ENCODE data around the gene NEK6.

The NEK6 gene

GRCh38 chr9:124377551-124378406 lies 120.0 kb downstream of the NEK6 start:
- TF ChIP-seq CTCF (IDR thresholded peaks at IDR 0.05; ENCODE audit: borderline replicate concordance, extremely low read depth, low read length, poor library complexity, severe bottlenecking) (no peak), EZH2 (IDR thresholded peaks at IDR 0.05; ENCODE audit: borderline replicate concordance, low read depth, low read length, severe bottlenecking) (no peak)
- DNase-seq (no peak), ATAC-seq (ENCODE audit: insufficient read depth, low read depth) (no peak)
- Histone ChIP-seq H3K4me3 (ENCODE audit: low read depth in 1 of 2, low read length in 2 of 2) (no peak overlapping the region), H4K20me1 (ENCODE audit: insufficient read depth, low read length) (peaks cover 27% of the 10 kb centered on the region; the same call in 1 of the 2 replicates), H3K36me3 (ENCODE audit: insufficient read depth, low read length) (peaks cover 38% of the 10 kb centered on the region), H3K4me1 (ENCODE audit: insufficient read depth, low read length) (no peaks in the 10 kb centered on the region), H3K9ac (ENCODE audit: low read depth, low read length) (no peak overlapping the region), H3K27me3 (ENCODE audit: insufficient read depth, low read length, poor library complexity) (no peaks in the 10 kb centered on the region), H3K27ac (ENCODE audit: low read length) (no peak overlapping the region), H3K4me2 (ENCODE audit: insufficient read depth, low read length) (no peak overlapping the region), H3K79me2 (ENCODE audit: insufficient read depth, low read length) (peaks cover 57% of the 10 kb centered on the region), H3K9me3 (ENCODE audit: insufficient read depth, low read length, severe bottlenecking) (no peaks in the 10 kb centered on the region), H2AFZ (ENCODE audit: low read depth, low read length) (no peak overlapping the region)

- Histone ChIP-seq H3K4me2 (ENCODE audit: insufficient read depth, low read length) (no peak overlapping the region), H3K9ac (ENCODE audit: low read depth, low read length) (no peak overlapping the region), H3K4me1 (ENCODE audit: insufficient read depth, low read length) (no peaks in the 10 kb centered on the region), H4K20me1 (ENCODE audit: insufficient read depth, low read length) (peaks cover 43% of the 10 kb centered on the region; the same call in 1 of the 2 replicates), H3K27ac (ENCODE audit: low read length) (no peak overlapping the region), H3K36me3 (ENCODE audit: insufficient read depth, low read length) (peaks cover 47% of the 10 kb centered on the region), H3K4me3 (ENCODE audit: low read depth in 1 of 2, low read length in 2 of 2) (no peak overlapping the region), H2AFZ (ENCODE audit: low read depth, low read length) (no peak overlapping the region), H3K79me2 (ENCODE audit: insufficient read depth, low read length) (peaks cover 43% of the 10 kb centered on the region), H3K27me3 (ENCODE audit: insufficient read depth, low read length, poor library complexity) (no peaks in the 10 kb centered on the region), H3K9me3 (ENCODE audit: insufficient read depth, low read length, severe bottlenecking) (no peaks in the 10 kb centered on the region)
- ATAC-seq (ENCODE audit: insufficient read depth, low read depth), result no peak
- no peak for TF ChIP-seq EZH2 (IDR thresholded peaks at IDR 0.05; ENCODE audit: borderline replicate concordance, low read depth, low read length, severe bottlenecking)
- no peak for TF ChIP-seq CTCF (IDR thresholded peaks at IDR 0.05; ENCODE audit: borderline replicate concordance, extremely low read depth, low read length, poor library complexity, severe bottlenecking)
- DNase-seq, result no peak
Observed at GRCh38 chr9:124381170-124381945, 123.6 kb downstream of the NEK6 start.

- Histone ChIP-seq H2AFZ (ENCODE audit: low read depth, low read length) (no peak overlapping the region), H3K27ac (ENCODE audit: low read length) (no peak overlapping the region), H4K20me1 (ENCODE audit: insufficient read depth, low read length) (peaks cover 50% of the 10 kb centered on the region), H3K9ac (ENCODE audit: low read depth, low read length) (no peak overlapping the region), H3K79me2 (ENCODE audit: insufficient read depth, low read length) (peaks cover 55% of the 10 kb centered on the region), H3K9me3 (ENCODE audit: insufficient read depth, low read length, severe bottlenecking) (no peaks in the 10 kb centered on the region), H3K27me3 (ENCODE audit: insufficient read depth, low read length, poor library complexity) (no peaks in the 10 kb centered on the region), H3K4me1 (ENCODE audit: insufficient read depth, low read length) (no peaks in the 10 kb centered on the region), H3K36me3 (ENCODE audit: insufficient read depth, low read length) (peaks cover 39% of the 10 kb centered on the region), H3K4me2 (ENCODE audit: insufficient read depth, low read length) (no peak overlapping the region), H3K4me3 (ENCODE audit: low read depth in 1 of 2, low read length in 2 of 2) (no peak overlapping the region)
- DNase-seq (no peak), ATAC-seq (ENCODE audit: insufficient read depth, low read depth) (no peak)
- TF ChIP-seq EZH2 (IDR thresholded peaks at IDR 0.05; ENCODE audit: borderline replicate concordance, low read depth, low read length, severe bottlenecking), result no peak
- TF ChIP-seq CTCF (IDR thresholded peaks at IDR 0.05; ENCODE audit: borderline replicate concordance, extremely low read depth, low read length, poor library complexity, severe bottlenecking), result no peak
Observed at GRCh38 chr9:124384210-124384609, 126.5 kb downstream of the NEK6 start.
